Heart right ventricle (tissue), 16 donors: ENCODE measurements around the gene GKN2. TPM values are rescaled to one million over a fixed set of nuclear protein-coding genes. Genes with fewer than 3 reads are reported as not detected.

Experiments used
- ATAC-seq, 8 donors: fragments of 200-7000 bp; cut with Tn5 transposase; one replicate each; pipeline ENCODE4 v1.9.1; 2020; ENCODE audit warnings: mild to moderate bottlenecking in 8 of 8, moderate library complexity in 8 of 8, moderate number of reproducible peaks in 1 of 8
- DNase-seq, 2 donors: peaks; one replicate each; pipeline ENCODE4 v3.0.0-alpha.2; 2020
- H3K27ac ChIP-seq, 10 donors: fragments of 200-600 bp; sonication (generic) in 2 of 10; one replicate each; pipeline versions ENCODE4 v1.5.0 to v1.8.0; 2020 to 2022; ENCODE audit warnings: mild to moderate bottlenecking in 3 of 10
- H3K27me3 ChIP-seq, 7 donors: fragments of 200-600 bp; one replicate each; pipeline ENCODE4 v1.8.0; 2021 to 2022; ENCODE audit warnings: mild to moderate bottlenecking in 2 of 7
- H3K36me3 ChIP-seq, 9 donors: fragments of 200-600 bp; sonication (generic) in 1 of 9; one replicate each; pipeline versions ENCODE4 v1.5.0 to v1.8.0; 2020 to 2022; ENCODE audit warnings: mild to moderate bottlenecking in 2 of 9
- H3K4me1 ChIP-seq, 9 donors: fragments of 200-600 bp; sonication (generic) in 1 of 9; one replicate each; pipeline versions ENCODE4 v1.5.0 to v1.8.0; 2020 to 2022; ENCODE audit warnings: mild to moderate bottlenecking in 4 of 9
- H3K4me3 ChIP-seq, 10 donors: fragments of 200-600 bp; sonication (generic) in 2 of 10; one replicate each; pipeline versions ENCODE4 v1.5.0 to v1.8.0; 2020 to 2022; ENCODE audit warnings: mild to moderate bottlenecking in 7 of 10, moderate library complexity in 2 of 10
- H3K9me3 ChIP-seq, 11 donors: fragments of 200-600 bp in 10 of 11; sonication (generic) in 2 of 11; one replicate each; pipeline versions ENCODE4 v1.5.0 to v1.8.0; 2013 to 2022; ENCODE audit warnings: mild to moderate bottlenecking in 2 of 11, control low read depth in 1 of 11, moderate library complexity in 1 of 11
- WGBS, 2 donors: extraction: QIAGEN DNeasy Blood & Tissue Kit; methylation state at CpG; one replicate each; pipeline ENCODE4 v1.1.7; 2013; ENCODE audit warnings: inconsistent platforms in 1 of 2; 5-methylcytosine and 5-hydroxymethylcytosine counted together
- intact Hi-C, 10 donors: fragments of 100-400 bp; cut with DNase I; formaldehyde crosslinking; loops; one replicate each; pipeline versions ENCODE4 v1.11.1 to v1.14.2; 2022
- polyA plus RNA-seq, 2 donors: library from polyadenylated mRNA; stranded (reverse); fragments of 200-250 nt; gene quantifications; one replicate each; pipeline ENCODE4 v1.2.3, GENCODE V29; 2013
- total RNA-seq, 10 donors: library from RNA; stranded (reverse); fragmentation: NEBNext Ultra II Directional in 3 of 10; extraction: Animal tissue kit (Norgen Biotek cat#: 25700) in 3 of 10; gene quantifications; one replicate each; pipeline versions ENCODE4 v1.2.1 to v1.2.4, GENCODE V29; 2021 to 2023
- TF ChIP-seq, protein P1 (sequence below), 9 donors: fragments of 200-600 bp; sonication (generic) in 2 of 9; IDR thresholded peaks; one replicate each; pipeline versions ENCODE4 v1.5.0 to v1.8.0; 2021 to 2022; ENCODE audit warnings: antibody characterized with exemption in 9 of 9, mild to moderate bottlenecking in 5 of 9, moderate library complexity in 1 of 9
- donor health status: Arrhythmogenic right ventricular cardiomyopathy.
- donor health status: ischemic (EF 13 %, LVEDD 7.1; RV severe dilation, severe dysfunction).
- donor health status: healthy with polysubstance abuse.
- donor health status: DM: no; HTN: yes; CAD: no.
- donor health status: DM: no; HTN: no; CAD: no.
- donor health status: ischemic (EF 25% LVEDD 6.9; RV normal size, moderate dysfunction).
- donor health status: ischemic (EF 25% LVEDD 5.7; RV mildly dilated, moderate dysfunction).
- donor health status: healthy.
- donor health status: DM: yes; HTN: yes; CAD: no.
- donor health status: Ischemic cardiomyopathy.
- donor health status: ischemic (EF 35%, LVEDD 5.7; RV mildly dilated, moderate dysfunction).
- donor health status: nonischemic (EF 11% LVEDD 7.7; RV severe dilation, severe dysfunction).
- donor health status: DM: yes; HTN: yes; CAD: no.
- donor health status: PGD.
- donor health status: ischemic (EF 29% LVEDD 5.4; RV normal size, mild dysfunction).
- donor health status: nonischemic (EF 23%, LVEDD 6.1; RV moderate dilation, normal function).

The GKN2 gene
- total and polyA plus RNA-seq, 12 donors, result not detected

- WGBS, 2 donors, result 75 to 76% methylated on average over 4 of the region's 4 CpGs
- Histone ChIP-seq H3K36me3 (no peaks in the 10 kb centered on the region), H3K27ac (no peak overlapping the region), H3K4me1 (no peaks in the 10 kb centered on the region), H3K9me3 (no peaks in the 10 kb centered on the region), H3K27me3 (peaks cover 0 to 28% (median 8%) of the 10 kb centered on the region in 7 donors), H3K4me3 (no peak overlapping the region)
- TF ChIP-seq, protein P1, sequence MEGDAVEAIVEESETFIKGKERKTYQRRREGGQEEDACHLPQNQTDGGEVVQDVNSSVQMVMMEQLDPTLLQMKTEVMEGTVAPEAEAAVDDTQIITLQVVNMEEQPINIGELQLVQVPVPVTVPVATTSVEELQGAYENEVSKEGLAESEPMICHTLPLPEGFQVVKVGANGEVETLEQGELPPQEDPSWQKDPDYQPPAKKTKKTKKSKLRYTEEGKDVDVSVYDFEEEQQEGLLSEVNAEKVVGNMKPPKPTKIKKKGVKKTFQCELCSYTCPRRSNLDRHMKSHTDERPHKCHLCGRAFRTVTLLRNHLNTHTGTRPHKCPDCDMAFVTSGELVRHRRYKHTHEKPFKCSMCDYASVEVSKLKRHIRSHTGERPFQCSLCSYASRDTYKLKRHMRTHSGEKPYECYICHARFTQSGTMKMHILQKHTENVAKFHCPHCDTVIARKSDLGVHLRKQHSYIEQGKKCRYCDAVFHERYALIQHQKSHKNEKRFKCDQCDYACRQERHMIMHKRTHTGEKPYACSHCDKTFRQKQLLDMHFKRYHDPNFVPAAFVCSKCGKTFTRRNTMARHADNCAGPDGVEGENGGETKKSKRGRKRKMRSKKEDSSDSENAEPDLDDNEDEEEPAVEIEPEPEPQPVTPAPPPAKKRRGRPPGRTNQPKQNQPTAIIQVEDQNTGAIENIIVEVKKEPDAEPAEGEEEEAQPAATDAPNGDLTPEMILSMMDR (IDR thresholded peaks at IDR 0.05), result no peak
- DNase-seq (no peak), ATAC-seq (no peak)
- intact Hi-C loops, result no loop called here
These were observed 24.8 kb upstream of the GKN2 start for GRCh38 chr2:68977453-68977852.

- WGBS, 2 donors, result 96 to 97% methylated on average over 2 of the region's 2 CpGs
- intact Hi-C loops, result no loop called here
- H3K27me3 ChIP-seq, result peaks cover 0 to 28% (median 8%) of the 10 kb centered on the region in 7 donors
- no peaks in the 10 kb centered on the region for H3K9me3 ChIP-seq
- DNase-seq, result no peak
- no peaks in the 10 kb centered on the region for H3K4me1 ChIP-seq
- H3K4me3 ChIP-seq, result no peak overlapping the region
- TF ChIP-seq, protein P1 (IDR thresholded peaks at IDR 0.05), result no peak
- no peak for ATAC-seq
- H3K36me3 ChIP-seq, result no peaks in the 10 kb centered on the region
- H3K27ac ChIP-seq, result no peak overlapping the region
These were observed 23.2 kb upstream of the GKN2 start for GRCh38 chr2:68975844-68976243.

GRCh38 chr2:68974946-68975665, 22.4 kb upstream of the GKN2 start:
- intact Hi-C loops, result no loop called here
- Histone ChIP-seq H3K36me3 (no peaks in the 10 kb centered on the region), H3K4me1 (no peaks in the 10 kb centered on the region), H3K4me3 (no peak overlapping the region), H3K27me3 (peaks cover 0 to 28% (median 8%) of the 10 kb centered on the region in 7 donors), H3K9me3 (no peaks in the 10 kb centered on the region), H3K27ac (no peak overlapping the region)
- no peak for DNase-seq
- WGBS, 2 donors, result 55 to 70% methylated on average over 9 of the region's 9 CpGs
- TF ChIP-seq, protein P1 (IDR thresholded peaks at IDR 0.05), result no peak
- no peak for ATAC-seq

DNA sequence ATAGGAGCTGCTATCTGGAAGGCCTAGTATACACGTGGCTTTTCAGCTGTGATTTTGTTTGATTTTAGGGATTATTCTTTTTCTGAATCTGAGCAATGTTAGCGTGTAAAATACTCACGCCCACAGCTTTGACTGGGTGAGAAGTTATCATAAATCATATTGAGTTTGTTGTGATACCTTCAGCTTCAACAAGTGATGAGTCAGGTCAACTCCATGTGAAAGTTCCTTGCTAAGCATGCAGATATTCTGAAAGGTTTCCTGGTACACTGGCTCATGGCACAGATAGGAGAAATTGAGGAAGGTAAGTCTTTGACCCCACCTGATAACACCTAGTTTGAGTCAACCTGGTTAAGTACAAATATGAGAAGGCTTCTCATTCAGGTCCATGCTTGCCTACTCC, 21.6 kb upstream of the GKN2 start, which contains the start of gene GKN1:
GKN1 (plus strand) TSS at position 386 of the 400 bp plus-strand sequence. CDS start 42 bp downstream, outside the sequence.
- ATAC-seq (no peak), DNase-seq (no peak)
- WGBS, 2 donors, result 62 to 75% methylated on average over 3 of the region's 3 CpGs
- intact Hi-C loops, result no loop called here
- Histone ChIP-seq H3K4me1 (no peaks in the 10 kb centered on the region), H3K27ac (no peak within 1 kb of the TSS), H3K27me3 (peaks cover 0 to 28% (median 8%) of the 10 kb centered on the region in 7 donors), H3K36me3 (no peaks in the 10 kb centered on the region), H3K4me3 (no peak within 1 kb of the TSS), H3K9me3 (no peaks in the 10 kb centered on the region)
- TF ChIP-seq, protein P1 (IDR thresholded peaks at IDR 0.05), result no peak
